Keratinocyte (primary cell): ENCODE measurements around the gene FHIT.

ENCODE experiments used
- CTCF ChIP-seq, 3 experiments: IDR thresholded peaks in 1 of 3; conservative IDR thresholded peaks in 1 of 3; optimal IDR thresholded peaks in 1 of 3; 2 replicates in 2 of 3; 3 replicates in 1 of 3; pipeline versions ENCODE3 to v1.5.1; 2011; ENCODE audit warnings: low read length in 3 of 3, mild to moderate bottlenecking in 3 of 3, moderate library complexity in 2 of 3, control low read depth in 1 of 3, inconsistent platforms in 1 of 3; ENCODE audit not compliant: insufficient read depth in 2 of 3; ENCODE audit errors: extremely low read depth in 1 of 3
- EZH2 ChIP-seq: IDR thresholded peaks from one replicate; pipeline ENCODE4 v1.6.1; 2012; ENCODE audit warnings: inconsistent platforms, mild to moderate bottlenecking, low read length, moderate library complexity

GRCh38 chr3:60698117-60698516 is 553.1 kb downstream of the FHIT start:
- TF ChIP-seq CTCF (optimal IDR thresholded peaks at IDR 0.05 in 1 of 3, IDR thresholded peaks at IDR 0.05 in 1 of 3, conservative IDR thresholded peaks at IDR 0.05 in 1 of 3; ENCODE audit: extremely low read depth in 1 of 3, insufficient read depth in 2 of 3, low read length in 3 of 3) (no peak), EZH2 (no peak)
